AG04450 (cell line): ENCODE results near the gene PPP2R2C. TPM values are rescaled to one million over a fixed set of nuclear protein-coding genes. Genes with fewer than 3 reads are reported as not detected.

ENCODE experiments used
- CTCF ChIA-PET: fragments of 300-600, 350-600 bp; formaldehyde crosslinking; extraction: SDS; loops from one replicate; lab custom pipeline; 2022; ENCODE audit warnings: antibody characterized with exemption, inconsistent platforms; lab: Charles Lee
- POLR2A ChIA-PET: fragments of 350-600 bp; formaldehyde crosslinking; extraction: SDS; loops from one replicate; lab custom pipeline; 2021; ENCODE audit warnings: antibody characterized with exemption, inconsistent platforms; lab: Yijun Ruan, JAX
- DNase-seq: peaks from one replicate; pipeline ENCODE4 v3.0.0-alpha.2; 2011; ENCODE audit warnings: low read depth, low spot score
- H3K27ac ChIP-seq: one replicate; pipeline ENCODE4 v1.5.1; 2012; ENCODE audit warnings: low read depth, low read length, control low read depth
- H3K27me3 ChIP-seq: one replicate; pipeline ENCODE4 v1.6.0; 2012; ENCODE audit warnings: low read length; ENCODE audit not compliant: control insufficient read depth, insufficient read depth
- H3K4me3 ChIP-seq: 2 replicates; pipeline ENCODE4 v1.5.1; 2011; ENCODE audit warnings: mild to moderate bottlenecking, low read depth, low read length, control low read depth
- H3K9me3 ChIP-seq: 2 replicates; pipeline ENCODE4 v1.5.1; 2012; ENCODE audit warnings: low read length; ENCODE audit not compliant: control insufficient read depth, insufficient read depth
- CTCF ChIP-seq: IDR thresholded peaks from 2 replicates; pipeline ENCODE4 v1.5.1; 2011; ENCODE audit warnings: low read depth, low read length, control low read depth, inconsistent platforms
- polyA plus RNA-seq: library from polyadenylated mRNA; depleted of rRNA; stranded (reverse); fragments of >200 nt; gene quantifications from 2 replicates; pipeline ENCODE4 v1.2.3, GENCODE V29; 2011

The PPP2R2C gene
- polyA plus RNA-seq, 1 experiment, result 0.07 TPM

- no peak for TF ChIP-seq CTCF
- H3K4me3 ChIP-seq, result no peak overlapping the region
- ChIA-PET CTCF (interaction anchor here (1.0 to 18.6 kb wide), 7 partner anchors 8 to 330 kb away, joined by 3 to 563 read pairs (median 15); partner anchors contain the start of gene WFS1), POLR2A (no interaction called here)
- no peak overlapping the region for H3K27ac ChIP-seq
- peaks cover 3% of the 10 kb centered on the region; the same call in 1 of the 2 replicates for H3K9me3 ChIP-seq
- no peak for DNase-seq
- peaks cover 15% of the 10 kb centered on the region for H3K27me3 ChIP-seq
Measured at GRCh38 chr4:6328526-6328925, 143.9 kb downstream of the PPP2R2C start.

- DNase-seq, result peak; percentile 27
- H3K4me3 ChIP-seq, result no peak overlapping the region
- peaks cover 19% of the 10 kb centered on the region for H3K27me3 ChIP-seq
- POLR2A ChIA-PET, result no interaction called here
- TF ChIP-seq CTCF, result peak; percentile 91
- CTCF ChIA-PET, result interaction anchor here (0.5 to 18.6 kb wide), 17 partner anchors 7 to 329 kb away, joined by 3 to 563 read pairs (median 5); partner anchors contain the start of gene WFS1
- no peak overlapping the region for H3K27ac ChIP-seq
- H3K9me3 ChIP-seq, result peaks cover 3% of the 10 kb centered on the region; the same call in 1 of the 2 replicates
Measured at GRCh38 chr4:6327220-6327917, 145.0 kb downstream of the PPP2R2C start.

- ChIA-PET CTCF (interaction anchor here (1.1 to 18.6 kb wide), 7 partner anchors 9 to 328 kb away, joined by 4 to 563 read pairs (median 16); partner anchors contain the start of gene WFS1), POLR2A (interaction anchor here (0.6 kb wide), 1 partner anchor 39 kb away, joined by 8 read pairs; no protein-coding TSS in a partner anchor)
- H3K27me3 ChIP-seq, result peaks cover 22% of the 10 kb centered on the region
- no peak for TF ChIP-seq CTCF
- H3K4me3 ChIP-seq, result no peak overlapping the region
- H3K9me3 ChIP-seq, result peaks cover 3% of the 10 kb centered on the region; the same call in 1 of the 2 replicates
- no peak overlapping the region for H3K27ac ChIP-seq
- DNase-seq, result no peak
Measured at GRCh38 chr4:6326312-6327060, 145.9 kb downstream of the PPP2R2C start.

GRCh38 chr4:6325788-6326290 lies 146.6 kb downstream of the PPP2R2C start:
- peaks cover 22% of the 10 kb centered on the region for H3K27me3 ChIP-seq
- no peak for DNase-seq
- peaks cover 3% of the 10 kb centered on the region; the same call in 1 of the 2 replicates for H3K9me3 ChIP-seq
- CTCF ChIA-PET, result interaction anchor here (12.4 to 18.6 kb wide), 2 partner anchors 60 to 76 kb away, joined by 310 to 563 read pairs; partner anchors contain the start of gene WFS1
- no peak overlapping the region for H3K27ac ChIP-seq
- POLR2A ChIA-PET, result interaction anchor here (0.6 kb wide), 1 partner anchor 38 kb away, joined by 8 read pairs; no protein-coding TSS in a partner anchor
- no peak for TF ChIP-seq CTCF
- no peak overlapping the region for H3K4me3 ChIP-seq
